ENCODE data around the gene DMP1.
A peak's percentile ranks its signal among the peaks of the same experiment; 100 is the strongest.

The DMP1 gene

GRCh38 chr4:87662871-87663270 lies 12.8 kb downstream of the DMP1 start:
- DNase-seq (ENCODE audit: low read depth in 1 of 2, low spot score in 1 of 2) = no peak
- no peak overlapping the region for H3K4me3 ChIP-seq (replicated peaks; ENCODE audit: insufficient read depth, low read length)
- H3K27me3 ChIP-seq (ENCODE audit: insufficient read depth, poor library complexity, severe bottlenecking) = no peaks in the 10 kb centered on the region
- TF ChIP-seq CTCF (IDR thresholded peaks at IDR 0.05; ENCODE audit: insufficient read depth, low read length) (no peak), POLR2AphosphoS5 (IDR thresholded peaks at IDR 0.05; ENCODE audit: low read depth) (no peak), GABPA (IDR thresholded peaks at IDR 0.05; ENCODE audit: low read depth) (no peak)
- TF ChIP-seq, protein P1, sequence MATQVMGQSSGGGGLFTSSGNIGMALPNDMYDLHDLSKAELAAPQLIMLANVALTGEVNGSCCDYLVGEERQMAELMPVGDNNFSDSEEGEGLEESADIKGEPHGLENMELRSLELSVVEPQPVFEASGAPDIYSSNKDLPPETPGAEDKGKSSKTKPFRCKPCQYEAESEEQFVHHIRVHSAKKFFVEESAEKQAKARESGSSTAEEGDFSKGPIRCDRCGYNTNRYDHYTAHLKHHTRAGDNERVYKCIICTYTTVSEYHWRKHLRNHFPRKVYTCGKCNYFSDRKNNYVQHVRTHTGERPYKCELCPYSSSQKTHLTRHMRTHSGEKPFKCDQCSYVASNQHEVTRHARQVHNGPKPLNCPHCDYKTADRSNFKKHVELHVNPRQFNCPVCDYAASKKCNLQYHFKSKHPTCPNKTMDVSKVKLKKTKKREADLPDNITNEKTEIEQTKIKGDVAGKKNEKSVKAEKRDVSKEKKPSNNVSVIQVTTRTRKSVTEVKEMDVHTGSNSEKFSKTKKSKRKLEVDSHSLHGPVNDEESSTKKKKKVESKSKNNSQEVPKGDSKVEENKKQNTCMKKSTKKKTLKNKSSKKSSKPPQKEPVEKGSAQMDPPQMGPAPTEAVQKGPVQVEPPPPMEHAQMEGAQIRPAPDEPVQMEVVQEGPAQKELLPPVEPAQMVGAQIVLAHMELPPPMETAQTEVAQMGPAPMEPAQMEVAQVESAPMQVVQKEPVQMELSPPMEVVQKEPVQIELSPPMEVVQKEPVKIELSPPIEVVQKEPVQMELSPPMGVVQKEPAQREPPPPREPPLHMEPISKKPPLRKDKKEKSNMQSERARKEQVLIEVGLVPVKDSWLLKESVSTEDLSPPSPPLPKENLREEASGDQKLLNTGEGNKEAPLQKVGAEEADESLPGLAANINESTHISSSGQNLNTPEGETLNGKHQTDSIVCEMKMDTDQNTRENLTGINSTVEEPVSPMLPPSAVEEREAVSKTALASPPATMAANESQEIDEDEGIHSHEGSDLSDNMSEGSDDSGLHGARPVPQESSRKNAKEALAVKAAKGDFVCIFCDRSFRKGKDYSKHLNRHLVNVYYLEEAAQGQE (IDR thresholded peaks at IDR 0.05; ENCODE audit: insufficient replicate concordance, low read depth) = no peak
- H3K27ac ChIP-seq (replicated peaks) = no peak overlapping the region

DNA sequence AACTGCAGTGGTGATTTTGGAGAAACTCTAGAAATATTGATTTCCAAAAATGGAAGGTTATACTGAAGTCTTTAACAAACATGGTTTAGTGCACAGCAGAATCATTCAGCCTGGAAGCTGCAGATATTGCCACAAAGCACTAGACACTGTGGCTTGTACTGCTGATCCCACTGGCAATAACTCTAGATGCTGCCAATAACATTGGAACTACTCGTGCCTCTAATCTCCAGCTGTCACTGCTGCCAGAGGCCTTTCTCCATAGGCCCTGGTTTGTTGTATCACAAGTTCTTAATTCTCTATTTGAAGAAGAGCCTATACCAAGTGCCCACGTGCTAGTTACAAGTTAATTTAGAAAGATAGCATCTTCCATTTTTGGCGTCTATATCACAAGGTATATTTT lies 19.3 kb downstream of the DMP1 start:
- Histone ChIP-seq H3K4me3 (replicated peaks; ENCODE audit: insufficient read depth, low read length) (no peak overlapping the region), H3K27me3 (ENCODE audit: insufficient read depth, poor library complexity, severe bottlenecking) (no peaks in the 10 kb centered on the region), H3K27ac (replicated peaks) (no peak overlapping the region)
- TF ChIP-seq GABPA (IDR thresholded peaks at IDR 0.05; ENCODE audit: low read depth) = no peak
- TF ChIP-seq, protein P1 (IDR thresholded peaks at IDR 0.05; ENCODE audit: insufficient replicate concordance, low read depth) = no peak
- TF ChIP-seq POLR2AphosphoS5 (IDR thresholded peaks at IDR 0.05; ENCODE audit: low read depth) = no peak
- DNase-seq (ENCODE audit: low read depth in 1 of 2, low spot score in 1 of 2) = no peak

DNA sequence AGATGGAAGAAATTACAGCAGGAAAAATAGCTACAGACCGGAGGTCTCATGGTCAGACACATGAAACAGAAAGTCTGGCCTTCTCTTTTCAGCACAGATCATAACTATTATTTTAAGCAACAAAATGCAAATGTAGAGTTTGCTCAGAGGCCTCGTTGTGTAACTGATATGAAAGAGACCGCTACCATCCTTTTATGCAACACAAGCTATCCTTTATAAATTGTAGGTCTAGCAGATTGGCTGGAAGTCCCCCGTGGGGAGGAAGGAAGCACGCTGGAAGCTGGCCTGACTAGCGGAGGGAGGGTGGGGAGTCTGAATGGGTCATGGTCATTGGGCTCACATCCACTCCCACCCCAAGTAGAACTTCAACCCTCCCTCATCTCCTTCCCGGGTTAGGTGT lies 27.7 kb downstream of the DMP1 start:
- no peak overlapping the region for H3K27ac ChIP-seq (replicated peaks)
- no peak for TF ChIP-seq POLR2AphosphoS5 (IDR thresholded peaks at IDR 0.05; ENCODE audit: low read depth)
- no peak for TF ChIP-seq GABPA (IDR thresholded peaks at IDR 0.05; ENCODE audit: low read depth)
- no peaks in the 10 kb centered on the region for H3K27me3 ChIP-seq (ENCODE audit: insufficient read depth, poor library complexity, severe bottlenecking)
- no peak overlapping the region for H3K4me3 ChIP-seq (replicated peaks; ENCODE audit: insufficient read depth, low read length)
- no peak for DNase-seq (ENCODE audit: low read depth in 1 of 2, low spot score in 1 of 2)

- TF ChIP-seq POLR2AphosphoS5 (IDR thresholded peaks at IDR 0.05; ENCODE audit: low read depth) (no peak), CTCF (IDR thresholded peaks at IDR 0.05; ENCODE audit: insufficient read depth, low read length) (no peak), GABPA (IDR thresholded peaks at IDR 0.05; ENCODE audit: low read depth) (no peak), SPI1 (IDR thresholded peaks at IDR 0.05; ENCODE audit: borderline replicate concordance, low read depth) (no peak)
- TF ChIP-seq, protein P1 (IDR thresholded peaks at IDR 0.05; ENCODE audit: insufficient replicate concordance, low read depth) = no peak
- DNase-seq (ENCODE audit: low read depth in 1 of 2, low spot score in 1 of 2) = peak; percentile 3 to 13
- Histone ChIP-seq H3K27ac (replicated peaks) (no peak overlapping the region), H3K27me3 (ENCODE audit: insufficient read depth, poor library complexity, severe bottlenecking) (no peaks in the 10 kb centered on the region), H3K4me3 (replicated peaks; ENCODE audit: insufficient read depth, low read length) (no peak overlapping the region)
Observed at GRCh38 chr4:87679449-87680169, 29.5 kb downstream of the DMP1 start.

Data from HL-60 (cell line).